ENCODE measurements around the gene DNAH5. TPM values are rescaled to one million over a fixed set of nuclear protein-coding genes. Genes with fewer than 3 reads are reported as not detected.
A peak's percentile ranks its signal among the peaks of the same experiment; 100 is the strongest.

Gene DNAH5
- total and polyA plus RNA-seq, 2 experiments from 2014 or later = 0.56 to 0.97 TPM

GRCh38 chr5:13976867-13977830, 32.7 kb upstream of the DNAH5 start:
- no peaks in the 10 kb centered on the region for H3K27me3 ChIP-seq (ENCODE audit: insufficient read depth)
- H3K27ac ChIP-seq (ENCODE audit: low read depth) = no peak overlapping the region
- Mint-ChIP-seq H3K9me3 (no peaks in the 10 kb centered on the region; the same call in 1 of the 3 replicates), H3K4me1 (peaks cover 3% of the 10 kb centered on the region; the same call in 1 of the 3 replicates), H3K27me3 (ENCODE audit: insufficient read depth, low read depth, poor library complexity) (peaks cover 10% of the 10 kb centered on the region), H3K4me3 (no peak overlapping the region), H3K36me3 (ENCODE audit: low read depth) (no peaks in the 10 kb centered on the region), H3K27ac (no peak overlapping the region)
- 0 out of 2 replicates have a peak, but pooled peaks cover 3% of the 10 kb centered on the region for H3K36me3 ChIP-seq (ENCODE audit: insufficient read depth)
- H4K20me1 ChIP-seq (replicated peaks; ENCODE audit: insufficient read depth) = no peaks in the 10 kb centered on the region
- H3F3A ChIP-seq (replicated peaks; ENCODE audit: low read depth) = no peaks in the 10 kb centered on the region
- no peak overlapping the region for H3K4me2 ChIP-seq
- H3K4me3 ChIP-seq = no peak overlapping the region
- ATAC-seq (peak; percentile 90), DNase-seq (ENCODE audit: low spot score) (peak; percentile 78)
- TF ChIP-seq CTCF (conservative IDR thresholded peaks at IDR 0.05; ENCODE audit: low read depth in 2 of 2) (peak; percentile 78 to 87), JUNB (IDR thresholded peaks at IDR 0.05; ENCODE audit: unreplicated experiment) (no peak)
- no peaks in the 10 kb centered on the region for H3K4me1 ChIP-seq (ENCODE audit: insufficient read depth)
- peak overlapping the region; percentile 11 for H2AFZ ChIP-seq
- H3K9me2 ChIP-seq (ENCODE audit: insufficient read depth) = no peaks in the 10 kb centered on the region
- H3K79me2 ChIP-seq (replicated peaks; ENCODE audit: insufficient read depth) = no peaks in the 10 kb centered on the region

- Histone ChIP-seq H3K4me2 (no peak overlapping the region), H3K4me3 (no peak overlapping the region), H3K4me1 (ENCODE audit: insufficient read depth) (no peaks in the 10 kb centered on the region), H3K36me3 (ENCODE audit: insufficient read depth) (0 out of 2 replicates have a peak, but pooled peaks cover 3% of the 10 kb centered on the region), H2AFZ (no peak overlapping the region), H4K20me1 (replicated peaks; ENCODE audit: insufficient read depth) (no peaks in the 10 kb centered on the region), H3K27me3 (ENCODE audit: insufficient read depth) (no peaks in the 10 kb centered on the region), H3F3A (replicated peaks; ENCODE audit: low read depth) (no peaks in the 10 kb centered on the region), H3K27ac (ENCODE audit: low read depth) (no peak overlapping the region), H3K9me2 (ENCODE audit: insufficient read depth) (0 out of 2 replicates have a peak, but pooled peaks cover 3% of the 10 kb centered on the region), H3K79me2 (replicated peaks; ENCODE audit: insufficient read depth) (no peaks in the 10 kb centered on the region)
- Mint-ChIP-seq H3K4me1 (peaks cover 3% of the 10 kb centered on the region; the same call in 1 of the 3 replicates), H3K9me3 (no peaks in the 10 kb centered on the region; the same call in 1 of the 3 replicates), H3K4me3 (no peak overlapping the region), H3K27me3 (ENCODE audit: insufficient read depth, low read depth, poor library complexity) (peaks cover 10% of the 10 kb centered on the region), H3K36me3 (ENCODE audit: low read depth) (no peaks in the 10 kb centered on the region), H3K27ac (no peak overlapping the region)
- ATAC-seq (no peak), DNase-seq (ENCODE audit: low spot score) (no peak)
- no peak for TF ChIP-seq ETS1 (IDR thresholded peaks at IDR 0.05)
- no peak for TF ChIP-seq JUNB (IDR thresholded peaks at IDR 0.05; ENCODE audit: unreplicated experiment)
- TF ChIP-seq REST (IDR thresholded peaks at IDR 0.05; ENCODE audit: unreplicated experiment) = no peak
- no peak for TF ChIP-seq CREB1 (CRISPR knock-in tag; IDR thresholded peaks at IDR 0.05; ENCODE audit: low read depth)
- no peak for TF ChIP-seq EZH2phosphoT487 (IDR thresholded peaks at IDR 0.05; ENCODE audit: unreplicated experiment)
- no peak for TF ChIP-seq CTCF (conservative IDR thresholded peaks at IDR 0.05; ENCODE audit: low read depth in 2 of 2)
- no peak for TF ChIP-seq POLR2AphosphoS5 (IDR thresholded peaks at IDR 0.05; ENCODE audit: low read depth)
Measured at GRCh38 chr5:13976223-13976622, 31.7 kb upstream of the DNAH5 start.

Data from GM23338 (cell line).